Measurements from ENCODE around the gene HUNK.

Gene HUNK

DNA sequence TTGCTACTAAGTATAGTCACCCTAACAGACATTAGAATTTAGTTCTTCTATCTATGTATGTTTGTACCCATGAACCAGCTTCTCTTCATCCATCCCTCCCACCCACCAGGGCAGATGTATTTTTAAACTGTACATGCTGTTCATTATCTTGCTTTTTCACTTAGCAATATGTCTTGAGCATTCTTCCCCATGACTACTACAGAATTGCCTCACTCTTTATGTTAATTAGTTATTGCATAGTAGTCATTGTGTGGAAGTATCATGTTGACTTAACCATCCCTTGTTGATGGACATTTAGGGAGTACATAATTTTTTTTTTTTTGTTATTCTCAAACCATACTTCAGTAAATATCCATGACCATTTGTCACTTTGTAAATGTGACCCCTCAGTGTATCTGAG, 9.9 kb downstream of the HUNK start:
- Histone ChIP-seq H3K4me3 (ENCODE audit: low read depth, low read length) (no peak overlapping the region), H3K27ac (ENCODE audit: low read depth, low read length) (no peak overlapping the region), H3K36me3 (ENCODE audit: control insufficient read depth, insufficient read depth, low read length) (no peaks in the 10 kb centered on the region), H3K27me3 (ENCODE audit: control insufficient read depth, insufficient read depth, low read length) (no peaks in the 10 kb centered on the region), H3K9me3 (ENCODE audit: control insufficient read depth, insufficient read depth, low read depth, low read length) (no peaks in the 10 kb centered on the region), H3K4me1 (ENCODE audit: control insufficient read depth, insufficient read depth, low read length) (peaks cover 16% of the 10 kb centered on the region; the same call in 1 of the 2 replicates), H3K9ac (ENCODE audit: low read length) (no peak overlapping the region)

- Histone ChIP-seq H3K4me1 (ENCODE audit: control insufficient read depth, insufficient read depth, low read length) (peaks cover 19% of the 10 kb centered on the region), H3K27ac (ENCODE audit: low read depth, low read length) (no peak overlapping the region), H3K4me3 (ENCODE audit: low read depth, low read length) (no peak overlapping the region)
Observed at GRCh38 chr21:31885146-31885545, 12.3 kb downstream of the HUNK start.

GRCh38 chr21:31886915-31887314, 14.1 kb downstream of the HUNK start:
- Histone ChIP-seq H3K36me3 (ENCODE audit: control insufficient read depth, insufficient read depth, low read length) (no peaks in the 10 kb centered on the region), H3K4me1 (ENCODE audit: control insufficient read depth, insufficient read depth, low read length) (peaks cover 13% of the 10 kb centered on the region), H3K27ac (ENCODE audit: low read depth, low read length) (no peak overlapping the region), H3K9ac (ENCODE audit: low read length) (no peak overlapping the region), H3K4me3 (ENCODE audit: low read depth, low read length) (no peak overlapping the region), H3K9me3 (ENCODE audit: control insufficient read depth, insufficient read depth, low read depth, low read length) (no peaks in the 10 kb centered on the region), H3K27me3 (ENCODE audit: control insufficient read depth, insufficient read depth, low read length) (no peaks in the 10 kb centered on the region)

More at GRCh38 chr21:31885146-31885545, 12.3 kb downstream of the HUNK start:
- Histone ChIP-seq H3K9me3 (ENCODE audit: control insufficient read depth, insufficient read depth, low read depth, low read length) (no peaks in the 10 kb centered on the region), H3K9ac (ENCODE audit: low read length) (no peak overlapping the region), H3K27me3 (ENCODE audit: control insufficient read depth, insufficient read depth, low read length) (no peaks in the 10 kb centered on the region), H3K36me3 (ENCODE audit: control insufficient read depth, insufficient read depth, low read length) (no peaks in the 10 kb centered on the region)

GRCh38 chr21:31887391-31887841, 14.6 kb downstream of the HUNK start:
- no peaks in the 10 kb centered on the region for H3K36me3 ChIP-seq (ENCODE audit: control insufficient read depth, insufficient read depth, low read length)
- no peaks in the 10 kb centered on the region for H3K9me3 ChIP-seq (ENCODE audit: control insufficient read depth, insufficient read depth, low read depth, low read length)
- H3K27ac ChIP-seq (ENCODE audit: low read depth, low read length): no peak overlapping the region
- H3K27me3 ChIP-seq (ENCODE audit: control insufficient read depth, insufficient read depth, low read length): no peaks in the 10 kb centered on the region
- H3K4me1 ChIP-seq (ENCODE audit: control insufficient read depth, insufficient read depth, low read length): peaks cover 13% of the 10 kb centered on the region
- no peak overlapping the region for H3K4me3 ChIP-seq (ENCODE audit: low read depth, low read length)
- H3K9ac ChIP-seq (ENCODE audit: low read length): no peak overlapping the region

DNA sequence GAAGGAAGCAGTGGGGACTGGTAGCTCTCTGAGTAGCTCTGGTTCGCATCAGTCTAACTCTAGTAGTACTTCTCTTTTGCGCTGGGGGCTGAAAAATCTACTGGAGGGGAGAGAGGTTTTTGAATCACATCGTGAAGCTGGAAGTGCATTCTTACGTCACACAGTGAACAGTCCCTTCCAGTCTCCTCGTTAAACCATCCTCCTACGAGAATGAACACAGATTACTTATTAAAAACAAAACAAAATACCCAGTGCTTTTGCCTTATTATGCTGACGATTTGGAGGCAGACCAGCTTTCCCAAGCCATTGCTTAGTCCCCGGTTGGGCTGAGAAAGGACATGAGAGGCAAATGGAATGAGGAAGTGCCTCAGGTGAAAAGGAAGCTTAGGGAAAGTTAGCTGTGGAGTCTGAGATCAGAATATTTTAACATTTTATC, 16.1 kb downstream of the HUNK start:
- peak overlapping the region; percentile 60 for H3K27ac ChIP-seq (ENCODE audit: low read depth, low read length)
- peak overlapping the region; percentile 45 for H3K4me3 ChIP-seq (ENCODE audit: low read depth, low read length)
- H3K36me3 ChIP-seq (ENCODE audit: control insufficient read depth, insufficient read depth, low read length): no peaks in the 10 kb centered on the region
- H3K9ac ChIP-seq (ENCODE audit: low read length): peak overlapping the region; percentile 50
- H3K27me3 ChIP-seq (ENCODE audit: control insufficient read depth, insufficient read depth, low read length): no peaks in the 10 kb centered on the region
- H3K9me3 ChIP-seq (ENCODE audit: control insufficient read depth, insufficient read depth, low read depth, low read length): no peaks in the 10 kb centered on the region
- peaks cover 24% of the 10 kb centered on the region for H3K4me1 ChIP-seq (ENCODE audit: control insufficient read depth, insufficient read depth, low read length)

DNA sequence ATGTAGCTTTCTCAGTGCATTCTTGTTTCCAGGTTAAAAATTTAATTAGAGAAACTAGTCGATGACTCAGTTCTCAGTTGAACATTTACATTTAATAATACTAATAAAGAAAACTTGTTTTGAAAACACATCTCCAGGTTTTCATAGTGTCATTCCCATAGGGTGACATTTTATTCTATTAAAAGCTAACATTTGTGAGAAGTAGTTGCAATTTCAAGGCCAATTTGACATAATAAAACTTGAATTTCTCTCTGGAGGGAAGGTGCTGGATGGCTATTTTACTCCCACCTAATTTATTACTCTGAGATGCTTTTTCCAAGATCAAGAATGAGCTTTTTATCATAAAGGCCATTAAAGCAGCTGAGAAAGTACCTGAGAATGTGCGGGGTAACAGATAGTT, 16.6 kb downstream of the HUNK start:
- peak overlapping the region; percentile 45; the same call in 1 of the 2 replicates for H3K4me3 ChIP-seq (ENCODE audit: low read depth, low read length)
- no peak overlapping the region for H3K9ac ChIP-seq (ENCODE audit: low read length)
- H3K36me3 ChIP-seq (ENCODE audit: control insufficient read depth, insufficient read depth, low read length): no peaks in the 10 kb centered on the region
- H3K27ac ChIP-seq (ENCODE audit: low read depth, low read length): peak overlapping the region; percentile 60
- peaks cover 30% of the 10 kb centered on the region for H3K4me1 ChIP-seq (ENCODE audit: control insufficient read depth, insufficient read depth, low read length)
- H3K27me3 ChIP-seq (ENCODE audit: control insufficient read depth, insufficient read depth, low read length): no peaks in the 10 kb centered on the region
- H3K9me3 ChIP-seq (ENCODE audit: control insufficient read depth, insufficient read depth, low read depth, low read length): no peaks in the 10 kb centered on the region

DNA sequence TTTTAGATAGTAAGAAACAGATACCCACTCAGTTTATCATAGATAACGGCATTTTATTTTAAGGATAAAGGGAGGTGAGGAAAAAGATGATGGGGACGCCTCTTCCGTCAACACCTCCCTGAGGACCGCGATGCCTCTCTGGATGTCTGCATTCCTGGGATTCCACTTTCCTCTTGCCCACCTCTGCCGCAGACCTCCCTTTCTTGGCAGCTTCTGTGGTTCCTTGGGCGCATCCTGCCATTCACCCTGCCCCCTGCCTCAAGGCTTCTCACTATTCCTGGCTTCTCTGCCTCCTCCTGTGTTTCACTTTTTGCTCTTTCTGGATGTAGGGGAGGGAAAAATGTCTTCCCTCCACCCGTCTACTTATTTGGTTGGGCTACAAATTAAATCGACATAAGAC, 19.9 kb downstream of the HUNK start:
- Histone ChIP-seq H3K4me3 (ENCODE audit: low read depth, low read length) (peak overlapping the region; percentile 18; the same call in 1 of the 2 replicates), H3K27me3 (ENCODE audit: control insufficient read depth, insufficient read depth, low read length) (no peaks in the 10 kb centered on the region), H3K9me3 (ENCODE audit: control insufficient read depth, insufficient read depth, low read depth, low read length) (no peaks in the 10 kb centered on the region), H3K4me1 (ENCODE audit: control insufficient read depth, insufficient read depth, low read length) (peaks cover 46% of the 10 kb centered on the region), H3K9ac (ENCODE audit: low read length) (no peak overlapping the region), H3K36me3 (ENCODE audit: control insufficient read depth, insufficient read depth, low read length) (no peaks in the 10 kb centered on the region), H3K27ac (ENCODE audit: low read depth, low read length) (no peak overlapping the region)

DNA sequence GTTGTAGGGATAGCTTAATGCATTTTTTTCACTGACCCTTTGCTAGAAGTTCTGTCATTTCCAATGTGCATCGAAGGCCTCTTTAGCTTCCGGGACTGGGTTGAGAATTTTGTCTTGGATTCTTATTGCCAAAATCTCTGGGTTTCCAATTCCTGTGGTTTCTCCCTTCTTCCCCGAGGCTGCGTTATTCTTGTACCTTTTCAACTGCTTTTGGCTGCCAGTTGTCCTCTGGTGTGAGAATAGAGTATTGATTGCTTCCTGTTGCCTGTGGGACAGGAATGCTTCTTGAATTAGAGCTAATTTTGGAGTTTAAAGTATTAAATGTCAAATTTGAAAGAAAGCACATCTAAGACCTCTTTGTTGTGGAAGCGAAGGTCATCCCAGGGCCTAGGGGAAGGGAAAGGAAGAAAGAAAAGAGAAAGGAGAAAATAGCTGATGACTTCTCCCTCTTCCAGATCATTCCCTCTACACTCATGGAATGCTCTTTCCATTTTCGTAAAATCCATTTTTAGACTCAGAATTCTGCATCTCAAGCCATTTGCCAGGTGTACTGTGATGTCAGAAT, 21.1 kb downstream of the HUNK start:
- Histone ChIP-seq H3K9me3 (ENCODE audit: control insufficient read depth, insufficient read depth, low read depth, low read length) (no peaks in the 10 kb centered on the region), H3K9ac (ENCODE audit: low read length) (no peak overlapping the region), H3K36me3 (ENCODE audit: control insufficient read depth, insufficient read depth, low read length) (no peaks in the 10 kb centered on the region), H3K27me3 (ENCODE audit: control insufficient read depth, insufficient read depth, low read length) (no peaks in the 10 kb centered on the region), H3K27ac (ENCODE audit: low read depth, low read length) (no peak overlapping the region), H3K4me3 (ENCODE audit: low read depth, low read length) (no peak overlapping the region), H3K4me1 (ENCODE audit: control insufficient read depth, insufficient read depth, low read length) (peaks cover 43% of the 10 kb centered on the region)

GRCh38 chr21:31894457-31894856, 21.6 kb downstream of the HUNK start:
- H3K27me3 ChIP-seq (ENCODE audit: control insufficient read depth, insufficient read depth, low read length): no peaks in the 10 kb centered on the region
- H3K27ac ChIP-seq (ENCODE audit: low read depth, low read length): no peak overlapping the region
- no peaks in the 10 kb centered on the region for H3K9me3 ChIP-seq (ENCODE audit: control insufficient read depth, insufficient read depth, low read depth, low read length)
- peaks cover 38% of the 10 kb centered on the region for H3K4me1 ChIP-seq (ENCODE audit: control insufficient read depth, insufficient read depth, low read length)
- no peaks in the 10 kb centered on the region for H3K36me3 ChIP-seq (ENCODE audit: control insufficient read depth, insufficient read depth, low read length)
- no peak overlapping the region for H3K9ac ChIP-seq (ENCODE audit: low read length)
- no peak overlapping the region for H3K4me3 ChIP-seq (ENCODE audit: low read depth, low read length)

- H3K9me3 ChIP-seq (ENCODE audit: control insufficient read depth, insufficient read depth, low read depth, low read length): no peaks in the 10 kb centered on the region
- H3K27me3 ChIP-seq (ENCODE audit: control insufficient read depth, insufficient read depth, low read length): no peaks in the 10 kb centered on the region
- H3K4me3 ChIP-seq (ENCODE audit: low read depth, low read length): no peak overlapping the region
- H3K27ac ChIP-seq (ENCODE audit: low read depth, low read length): no peak overlapping the region; the same call in 1 of the 2 replicates
- no peak overlapping the region for H3K9ac ChIP-seq (ENCODE audit: low read length)
- H3K36me3 ChIP-seq (ENCODE audit: control insufficient read depth, insufficient read depth, low read length): no peaks in the 10 kb centered on the region
- H3K4me1 ChIP-seq (ENCODE audit: control insufficient read depth, insufficient read depth, low read length): peaks cover 33% of the 10 kb centered on the region
Observed at GRCh38 chr21:31895077-31895835, 22.4 kb downstream of the HUNK start.

DNA sequence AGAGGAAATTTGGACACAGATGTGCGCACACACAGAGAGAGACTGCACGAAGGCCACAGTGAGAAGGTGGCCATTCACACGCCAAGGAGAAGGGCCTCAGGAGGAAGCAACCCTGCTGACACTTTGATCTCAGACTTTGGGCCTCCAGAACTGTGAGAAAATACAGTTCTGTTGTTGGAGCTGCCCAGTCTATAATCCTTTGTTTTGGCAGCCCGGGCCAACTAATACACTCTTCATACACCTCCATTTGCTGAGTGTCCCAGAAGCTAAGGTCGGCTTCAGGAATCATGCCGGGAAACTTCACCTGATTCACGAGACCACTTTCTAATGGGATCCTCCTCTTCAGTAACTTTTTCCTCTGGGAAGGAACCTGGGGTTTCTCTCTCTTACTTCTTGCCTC, 23.2 kb downstream of the HUNK start:
- no peaks in the 10 kb centered on the region for H3K36me3 ChIP-seq (ENCODE audit: control insufficient read depth, insufficient read depth, low read length)
- no peak overlapping the region for H3K27ac ChIP-seq (ENCODE audit: low read depth, low read length)
- no peak overlapping the region for H3K4me3 ChIP-seq (ENCODE audit: low read depth, low read length)
- peaks cover 33% of the 10 kb centered on the region for H3K4me1 ChIP-seq (ENCODE audit: control insufficient read depth, insufficient read depth, low read length)
- H3K9ac ChIP-seq (ENCODE audit: low read length): no peak overlapping the region
- H3K27me3 ChIP-seq (ENCODE audit: control insufficient read depth, insufficient read depth, low read length): no peaks in the 10 kb centered on the region
- no peaks in the 10 kb centered on the region for H3K9me3 ChIP-seq (ENCODE audit: control insufficient read depth, insufficient read depth, low read depth, low read length)

Data from HUES6 (cell line).